Tibial nerve (tissue), 4 donors: ENCODE results near the gene FMO2.

Source experiments
- CTCF ChIP-seq, 5 experiments: fragments of 200-600 bp in 3 of 5; fragments of 450-650 bp in 2 of 5; sonication (generic) in 3 of 5; IDR thresholded peaks; one replicate each; pipeline ENCODE4 v1.5.1; 2016 to 2019; ENCODE audit warnings: antibody characterized with exemption in 5 of 5, mild to moderate bottlenecking in 3 of 5, moderate library complexity in 2 of 5
- EP300 ChIP-seq, 2 donors: sonication (generic); formaldehyde crosslinking; IDR thresholded peaks; one replicate each; pipeline ENCODE4 v1.6.1; 2017; ENCODE audit warnings: antibody characterized with exemption in 2 of 2, mild to moderate bottlenecking in 1 of 2

- TF ChIP-seq CTCF (IDR thresholded peaks at IDR 0.05) (no peak), EP300 (IDR thresholded peaks at IDR 0.05) (no peak)
These were observed 21.3 kb downstream of the FMO2 start for GRCh38 chr1:171206204-171206977.
